HG02981 (cell line): Measurements from ENCODE around the gene FER.
"Not testable (repeated sequence)": the region's sequence is repeated elsewhere in the genome, so short reads cannot be mapped to it uniquely, and the experiment has no call there.

Source experiments
- ATAC-seq: cut with Tn5 transposase; IDR thresholded peaks from one replicate; pipeline ENCODE4 v1.9.1; 2021; ENCODE audit warnings: mild to moderate bottlenecking, moderate library complexity; ENCODE audit not compliant: unreplicated experiment

The FER gene

DNA sequence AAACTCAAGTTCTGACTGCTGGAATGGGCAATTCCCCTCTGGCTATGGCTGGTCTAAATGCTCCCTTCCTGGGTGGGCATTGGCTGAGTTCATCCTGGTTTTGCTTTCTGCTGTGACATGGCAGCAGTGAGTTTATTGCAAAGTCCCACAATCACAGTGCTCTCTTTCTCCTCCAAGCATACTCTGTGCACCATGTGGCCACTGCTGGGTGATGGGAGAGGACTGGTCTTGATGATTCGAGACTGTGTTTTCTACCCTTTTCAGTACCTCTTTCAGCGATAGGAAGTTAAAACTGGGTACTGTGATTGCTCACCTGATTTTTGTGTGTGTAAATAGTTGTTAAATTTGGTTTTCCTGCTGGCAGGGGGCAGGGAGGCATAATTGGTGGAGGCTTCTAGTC lies 49.7 kb downstream of the FER start:
- no peak for ATAC-seq

DNA sequence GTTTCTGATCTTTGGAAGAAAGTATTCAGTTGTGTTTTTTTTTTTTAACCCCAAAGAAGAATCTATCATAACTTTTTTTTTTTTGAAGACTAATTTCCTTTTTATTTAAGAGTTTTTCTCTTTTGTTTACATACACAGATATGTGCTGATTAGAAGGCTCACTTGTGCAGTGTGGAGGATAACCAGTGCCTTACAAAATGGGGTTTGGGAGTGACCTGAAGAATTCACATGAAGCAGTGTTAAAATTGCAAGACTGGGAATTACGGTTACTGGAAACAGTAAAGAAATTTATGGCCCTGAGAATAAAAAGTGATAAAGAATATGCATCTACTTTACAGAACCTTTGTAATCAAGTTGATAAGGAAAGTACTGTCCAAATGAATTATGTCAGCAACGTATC lies 50.3 kb downstream of the FER start:
- ATAC-seq: no peak

DNA sequence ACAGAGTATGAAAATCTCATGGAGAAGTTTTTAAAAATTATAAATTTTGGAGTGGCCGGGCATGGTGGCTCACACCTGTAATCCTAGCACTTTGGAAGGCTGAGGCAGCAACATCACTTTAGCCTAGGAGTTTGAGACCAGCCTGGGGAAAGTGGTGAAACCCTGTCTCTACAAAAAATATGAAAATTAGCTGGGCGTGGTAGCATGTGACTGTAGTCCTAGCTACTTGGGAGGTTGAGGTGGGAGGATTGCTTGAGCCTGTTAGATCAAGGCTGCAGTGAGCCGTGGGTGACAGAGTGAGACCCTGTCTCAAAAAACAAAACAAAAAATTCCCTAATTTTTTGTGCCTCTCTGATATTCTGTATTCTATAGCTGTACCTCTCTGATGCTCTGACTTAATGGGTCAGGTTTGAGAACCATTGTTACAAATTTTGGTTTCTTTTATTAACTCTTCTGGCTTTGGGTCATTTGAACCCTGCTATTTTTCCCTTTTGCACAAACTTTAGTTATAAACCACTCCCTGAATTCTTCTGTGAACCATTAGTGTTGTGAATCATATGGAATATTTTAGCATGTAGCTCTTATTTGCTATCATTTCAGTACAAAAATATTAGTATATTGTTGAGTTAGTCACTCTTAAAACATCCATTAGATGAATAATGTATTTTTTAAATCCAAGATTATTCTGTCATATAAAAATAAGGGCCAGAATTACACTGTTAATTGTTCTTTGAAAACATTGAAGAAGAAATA lies 51.0 kb downstream of the FER start:
- ATAC-seq: no peak

DNA sequence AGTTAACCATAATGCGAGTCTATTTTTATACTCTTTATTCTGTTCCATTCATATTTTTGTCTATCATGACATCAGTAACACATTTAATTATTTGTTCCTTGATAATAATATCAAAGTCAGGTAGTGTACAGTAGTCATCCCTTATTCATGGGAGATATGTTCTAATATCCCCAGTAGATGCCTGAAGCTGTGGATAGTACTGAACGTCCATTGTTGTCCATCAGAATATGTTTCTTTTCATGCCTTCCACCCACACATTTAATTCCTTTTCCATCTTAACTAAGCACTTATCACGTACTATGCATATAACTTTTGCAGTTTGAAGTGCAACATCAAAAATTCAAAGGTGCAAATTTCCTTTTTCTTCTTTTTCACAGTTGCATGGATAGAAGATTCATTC lies 53.6 kb downstream of the FER start:
- no peak for ATAC-seq

DNA sequence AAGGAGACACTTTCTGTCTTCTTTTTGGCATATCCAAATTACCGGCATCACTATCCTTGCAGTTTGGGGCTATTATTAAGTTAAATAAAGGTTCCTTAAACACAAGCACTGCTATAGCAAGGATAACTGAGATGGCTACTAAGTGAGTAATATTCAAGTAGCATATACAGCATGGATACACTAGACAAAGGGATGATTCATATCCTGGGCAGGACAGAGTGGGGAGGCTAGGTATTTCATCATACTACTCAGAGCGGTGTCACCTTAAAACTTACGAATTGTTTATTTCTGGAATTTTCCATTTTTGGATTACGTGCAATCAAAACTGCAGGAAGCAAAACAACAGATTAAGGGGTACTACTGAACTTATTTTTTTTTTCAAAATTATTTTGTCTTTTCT lies 54.1 kb downstream of the FER start:
- ATAC-seq: no peak

DNA sequence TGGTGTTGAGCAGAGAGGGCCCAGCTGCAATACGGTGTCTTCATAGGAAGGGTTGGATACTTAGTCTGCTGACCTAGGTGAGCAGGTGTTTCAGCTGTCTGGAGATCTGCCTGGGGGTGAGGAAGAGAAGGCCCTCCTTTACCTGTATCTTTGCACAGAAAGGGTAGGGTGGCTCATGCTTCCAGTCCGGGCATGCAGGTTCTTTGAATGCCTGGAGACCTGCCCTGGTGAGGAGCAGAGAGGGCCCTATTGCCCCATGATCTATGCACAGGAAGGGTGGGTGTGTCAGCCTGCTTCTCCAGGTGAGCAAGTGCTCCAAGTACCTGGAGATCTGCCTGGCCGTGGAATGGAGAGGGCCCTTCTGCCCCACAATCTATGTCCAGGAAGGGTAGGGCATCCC lies 63.0 kb downstream of the FER start:
- ATAC-seq: no peak

DNA sequence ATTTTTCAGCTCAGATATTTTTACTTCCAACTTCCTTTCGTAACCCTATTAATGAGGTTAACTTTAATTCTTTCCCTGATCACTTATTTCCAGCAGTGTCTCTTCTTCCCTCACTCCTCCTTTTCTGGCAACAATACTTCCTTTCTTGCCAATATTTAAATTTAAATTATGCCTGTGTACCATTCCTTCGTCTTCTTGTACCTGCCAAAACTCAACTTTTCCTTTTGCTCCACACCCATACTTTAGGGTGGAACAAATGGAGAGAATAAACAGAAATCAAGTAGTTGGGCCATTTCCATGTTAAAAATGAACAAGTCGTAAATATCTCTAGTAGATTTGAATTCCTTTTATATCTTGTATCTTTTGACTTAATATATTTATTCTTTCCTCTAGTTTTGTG lies 66.0 kb downstream of the FER start:
- ATAC-seq: no peak

DNA sequence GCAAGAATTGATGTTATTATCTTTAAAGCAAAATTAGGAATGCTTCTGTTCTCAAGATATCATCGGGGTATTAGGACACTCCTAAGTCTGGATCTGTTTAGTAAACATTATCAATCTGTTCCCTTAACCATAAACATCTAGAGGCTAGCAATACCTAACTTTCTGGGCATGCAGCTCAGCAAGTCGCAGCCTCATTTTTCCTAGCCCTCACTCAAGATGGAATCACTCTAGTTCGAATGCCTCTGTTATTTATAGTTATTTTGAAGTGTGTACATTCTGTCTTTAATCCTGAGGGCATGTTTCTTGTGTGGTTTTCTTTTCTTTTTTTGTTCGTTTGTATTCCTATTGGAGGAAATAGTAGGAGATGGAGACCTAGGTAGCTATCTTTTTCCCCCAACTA lies 66.9 kb downstream of the FER start:
- no peak for ATAC-seq

DNA sequence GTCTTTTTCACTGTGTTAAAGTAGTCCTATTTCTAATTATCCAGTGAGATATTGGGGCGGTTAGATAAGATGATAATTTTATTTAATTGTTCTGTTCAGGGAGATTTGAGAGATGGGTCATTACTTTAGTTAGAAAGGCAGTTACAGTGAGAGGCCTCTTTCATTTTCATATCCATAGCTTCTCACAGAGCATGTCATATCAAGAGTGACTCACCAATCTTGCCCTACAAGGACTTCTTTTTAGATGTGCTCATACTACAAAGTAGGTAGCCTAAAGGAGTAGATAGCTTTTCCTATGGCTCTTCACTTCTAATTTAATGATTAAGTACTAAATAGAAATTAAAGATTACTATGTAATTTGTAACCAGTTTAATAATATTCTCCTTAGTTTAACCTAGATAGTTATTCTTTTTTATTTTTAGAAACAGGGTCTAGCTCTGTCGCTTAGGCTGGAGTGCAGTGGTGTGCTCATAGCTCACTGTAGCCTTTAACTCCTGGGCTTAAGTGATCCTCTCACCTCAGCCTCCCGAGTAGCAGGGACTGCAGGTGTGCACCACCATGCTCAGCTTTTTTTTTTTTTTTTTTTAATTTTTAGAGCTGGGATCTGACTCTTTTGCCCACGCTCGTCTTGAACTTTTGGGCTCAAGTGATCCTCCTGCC lies 71.0 kb downstream of the FER start:
- ATAC-seq: peak; percentile 100

DNA sequence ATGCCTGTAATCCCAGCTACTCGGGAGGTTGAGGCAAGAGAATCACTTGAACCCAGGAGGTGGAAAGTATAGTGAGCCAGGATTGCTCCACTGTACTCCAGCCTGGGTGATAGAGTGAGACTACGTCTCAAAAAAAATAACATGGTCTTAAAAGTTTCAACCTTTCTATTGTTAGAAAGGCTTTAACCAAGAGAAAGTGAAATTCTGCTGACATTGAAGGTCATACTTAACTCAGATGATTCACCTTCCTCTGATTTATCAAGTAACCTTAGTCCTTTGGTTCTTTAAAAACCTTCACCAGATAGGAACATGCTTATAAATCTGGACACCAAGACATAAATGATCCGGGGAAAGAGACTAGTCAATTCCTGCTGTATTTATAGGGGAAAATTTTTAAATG lies 73.3 kb downstream of the FER start:
- ATAC-seq: no peak

DNA sequence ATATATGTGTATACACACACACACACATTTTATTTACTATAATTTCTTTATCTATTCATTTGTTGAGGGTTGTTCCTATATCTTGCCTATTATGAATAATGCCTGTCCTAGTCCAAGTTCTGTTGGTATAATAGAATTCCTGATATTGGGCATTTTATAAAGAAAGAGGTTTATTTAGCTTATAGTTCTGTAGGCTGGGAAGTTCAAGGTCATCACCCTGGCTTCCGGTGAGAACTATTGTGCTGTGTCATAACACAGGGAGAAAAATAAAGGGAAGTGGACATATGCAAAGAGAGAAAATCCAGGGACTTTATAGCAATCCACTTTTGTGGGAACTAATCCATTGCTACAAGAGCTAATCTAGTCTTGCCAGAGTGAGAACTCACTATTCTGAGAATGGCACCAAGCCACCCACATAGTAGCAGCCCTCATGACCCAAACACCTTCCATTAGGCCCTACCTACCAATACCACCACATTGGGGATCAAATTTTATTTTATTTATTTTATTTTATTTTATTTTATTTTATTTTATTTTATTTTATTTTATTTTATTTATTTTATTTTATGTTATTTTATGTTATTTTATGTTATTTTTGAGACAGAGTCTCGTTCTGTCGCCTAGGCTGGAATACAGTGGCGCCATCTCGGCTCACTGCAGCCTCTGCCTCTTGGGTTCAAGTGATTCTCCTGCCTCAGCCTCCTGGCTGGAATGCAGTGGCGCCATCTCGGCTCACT lies 74.7 kb downstream of the FER start:
- ATAC-seq: no peak

DNA sequence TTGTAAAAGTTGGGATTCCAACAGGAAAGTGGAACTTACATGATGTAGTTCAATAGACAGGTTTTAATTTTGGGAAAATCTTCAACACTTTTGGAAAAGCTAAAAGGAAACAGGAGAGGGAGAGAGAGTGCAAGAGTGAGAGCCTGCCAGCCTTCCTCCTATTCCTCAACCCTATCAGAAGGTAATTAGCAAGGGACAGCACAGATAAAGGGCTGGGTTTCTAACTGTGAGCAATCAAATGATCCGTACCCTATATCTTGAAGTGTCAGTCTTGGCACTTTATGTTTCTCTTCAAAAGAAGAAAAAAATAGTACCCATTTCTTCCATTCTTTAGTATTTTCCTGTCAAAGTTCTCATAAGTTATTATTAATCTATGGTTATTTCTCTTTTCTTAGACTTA lies 79.4 kb downstream of the FER start:
- no peak for ATAC-seq

DNA sequence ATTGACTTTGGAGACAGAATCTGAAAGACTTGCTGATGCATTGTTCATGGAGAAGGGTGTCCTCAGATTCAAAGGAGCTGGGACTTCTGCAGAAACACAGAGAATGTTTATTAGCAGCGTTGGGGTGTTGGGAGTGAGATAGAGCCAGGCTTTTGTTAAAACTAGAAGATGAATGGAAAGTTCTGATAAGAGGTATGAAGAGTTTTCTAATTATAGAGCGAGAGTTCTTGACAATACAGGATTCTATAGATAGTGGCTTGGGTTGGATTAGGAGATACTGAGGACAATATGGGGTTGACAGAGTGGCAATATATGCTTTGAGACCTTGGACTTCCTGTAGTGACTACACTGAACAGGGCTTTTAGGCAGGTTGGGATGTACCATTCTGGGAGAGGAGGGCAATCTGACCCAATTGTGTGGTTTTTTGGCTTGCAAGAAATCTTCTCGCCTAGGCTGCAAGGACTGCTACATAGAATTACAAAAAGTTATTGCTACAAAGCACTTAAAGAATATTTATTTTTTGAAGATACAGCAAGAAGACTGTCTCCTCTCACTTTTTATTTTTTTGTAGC lies 83.1 kb downstream of the FER start:
- no peak for ATAC-seq

DNA sequence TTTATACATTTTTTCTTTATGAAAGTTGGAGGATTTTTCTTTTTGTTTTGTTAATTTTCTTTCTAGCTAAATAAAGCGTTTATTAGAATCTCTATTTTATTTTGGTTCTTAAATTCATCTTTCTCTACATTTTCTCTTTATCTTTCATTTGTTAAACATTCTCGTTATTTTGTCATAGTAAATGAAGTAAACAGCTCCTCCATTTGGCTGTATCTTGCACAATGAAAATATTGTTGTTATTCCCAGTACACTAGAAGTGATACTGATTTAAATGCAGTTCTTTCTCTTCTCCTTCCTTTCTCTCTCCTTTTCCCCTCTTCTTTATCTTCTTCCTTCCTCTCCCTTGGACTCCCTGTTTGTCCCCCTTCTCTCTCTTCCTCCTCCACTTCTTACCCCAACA lies 88.8 kb downstream of the FER start:
- no peak for ATAC-seq

DNA sequence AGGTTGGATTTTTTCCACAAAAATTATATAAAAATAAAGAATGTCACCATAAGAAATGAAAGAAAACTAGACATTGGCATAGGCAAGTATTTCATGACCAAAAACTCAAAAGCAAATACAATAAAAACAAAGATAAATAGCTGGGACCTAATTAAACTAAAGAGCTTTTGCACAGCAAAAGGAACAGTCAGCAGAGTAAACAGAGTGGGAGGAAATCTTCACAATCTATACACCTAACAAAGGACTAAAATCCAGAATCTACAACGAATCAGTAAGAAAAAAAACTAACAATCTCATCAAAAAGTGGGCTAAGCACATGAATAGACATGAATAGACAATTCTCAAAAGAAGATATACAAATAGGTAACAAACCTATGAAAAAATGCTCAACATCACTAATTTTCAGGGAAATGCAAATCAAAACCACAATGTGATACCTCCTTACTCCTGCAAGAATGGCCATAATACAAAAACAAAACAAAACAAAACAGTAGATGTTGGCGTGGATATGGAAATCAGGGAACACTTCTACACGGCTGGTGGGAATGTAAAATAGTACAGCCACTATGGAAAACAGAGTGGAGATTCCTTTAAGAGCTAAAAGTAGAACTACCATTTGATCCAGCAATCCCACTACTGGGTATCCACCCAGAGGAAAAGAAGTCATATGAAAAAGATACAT lies 94.7 kb downstream of the FER start:
- not testable (repeated sequence) for ATAC-seq

DNA sequence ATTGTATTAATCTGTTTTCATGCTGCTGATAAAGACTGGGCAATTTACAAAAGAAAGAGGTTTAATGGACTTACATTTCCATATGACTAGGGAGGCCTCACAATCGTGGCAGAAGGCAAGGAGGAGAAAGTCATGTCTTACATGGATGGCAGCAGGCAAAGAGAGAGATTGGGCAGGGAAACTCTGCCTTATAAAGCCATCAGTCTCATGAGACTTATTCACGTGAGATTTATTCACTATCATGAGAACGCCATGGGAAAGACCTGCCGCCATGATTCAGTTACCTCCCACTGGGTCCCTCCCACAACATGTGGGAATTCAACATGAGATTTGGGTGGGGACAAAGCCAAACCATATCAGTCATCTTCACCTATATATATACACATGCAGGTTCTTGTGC lies 103.4 kb downstream of the FER start:
- not testable (repeated sequence) for ATAC-seq

DNA sequence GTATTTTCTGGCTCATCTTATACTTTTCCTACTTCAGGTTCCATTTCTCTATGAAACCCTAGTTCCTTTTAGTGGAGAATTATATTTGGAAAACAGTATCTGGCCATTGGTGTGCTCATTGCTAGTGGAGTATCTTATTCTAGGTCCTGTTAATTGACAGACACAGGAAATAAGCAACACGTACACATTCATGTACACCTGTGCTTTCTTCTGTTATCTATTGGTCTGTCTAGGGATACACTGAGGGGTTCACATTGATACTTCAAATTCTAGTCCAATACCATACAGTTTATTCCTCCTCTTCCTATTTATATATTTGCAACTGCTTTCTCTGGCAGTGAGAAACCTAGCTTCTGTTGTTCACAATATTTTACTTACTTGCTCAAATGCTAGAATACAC lies 110.2 kb downstream of the FER start:
- ATAC-seq: no peak

DNA sequence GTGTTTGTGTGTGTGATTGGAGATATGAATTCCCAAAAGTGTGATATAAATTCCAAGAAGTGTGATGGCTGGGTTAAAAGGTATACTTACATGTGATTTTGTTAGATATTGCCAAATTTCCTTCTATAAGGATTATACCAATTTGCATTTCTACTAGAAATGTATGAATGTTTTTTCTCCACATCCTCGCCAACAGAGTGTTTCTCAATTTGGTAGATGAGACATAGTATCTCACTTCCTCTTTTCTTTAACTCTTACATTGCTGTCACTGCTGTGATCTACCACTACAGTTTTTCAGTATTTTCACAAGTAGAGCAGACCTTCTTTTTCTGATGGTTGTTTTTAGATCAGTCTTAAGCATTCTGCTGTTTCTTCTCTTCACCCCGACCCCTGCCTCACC lies 111.3 kb downstream of the FER start:
- peak; percentile 98 for ATAC-seq

DNA sequence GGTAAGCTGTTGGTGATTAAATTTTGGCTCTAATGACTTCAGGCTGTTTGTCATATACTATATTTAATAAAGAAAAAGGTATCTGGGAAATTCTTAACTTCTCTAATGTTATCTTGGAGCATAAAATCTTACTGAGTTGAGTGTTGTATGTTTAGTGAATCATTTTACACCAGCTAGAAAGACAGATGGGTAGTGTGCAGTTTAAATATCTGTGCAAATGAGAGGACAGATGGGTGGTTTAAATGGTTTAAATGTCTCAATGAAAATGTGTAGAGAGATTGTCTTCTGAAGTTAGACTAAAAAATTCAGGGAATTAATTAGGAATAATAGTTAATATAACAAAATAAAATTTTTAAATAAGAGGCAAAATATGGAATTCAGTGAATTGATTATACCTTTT lies 114.5 kb downstream of the FER start:
- no peak for ATAC-seq

DNA sequence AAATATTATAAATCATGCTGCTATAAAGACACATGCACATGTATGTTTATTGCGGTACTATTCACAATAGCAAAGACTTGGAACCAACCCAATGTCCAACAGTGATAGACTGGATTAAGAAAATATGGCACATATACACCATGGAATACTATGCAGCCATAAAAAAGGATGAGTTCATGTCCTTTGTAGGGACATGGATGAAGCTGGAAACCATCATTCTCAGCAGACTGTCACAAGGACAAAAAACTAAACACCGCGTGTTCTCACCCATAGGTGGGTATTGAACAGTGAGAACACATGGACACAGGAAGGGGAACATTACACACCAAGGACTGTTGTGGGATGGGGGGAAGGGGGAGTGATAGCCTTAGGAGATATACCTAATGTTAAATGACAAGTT lies 118.4 kb downstream of the FER start:
- not testable (repeated sequence) for ATAC-seq

DNA sequence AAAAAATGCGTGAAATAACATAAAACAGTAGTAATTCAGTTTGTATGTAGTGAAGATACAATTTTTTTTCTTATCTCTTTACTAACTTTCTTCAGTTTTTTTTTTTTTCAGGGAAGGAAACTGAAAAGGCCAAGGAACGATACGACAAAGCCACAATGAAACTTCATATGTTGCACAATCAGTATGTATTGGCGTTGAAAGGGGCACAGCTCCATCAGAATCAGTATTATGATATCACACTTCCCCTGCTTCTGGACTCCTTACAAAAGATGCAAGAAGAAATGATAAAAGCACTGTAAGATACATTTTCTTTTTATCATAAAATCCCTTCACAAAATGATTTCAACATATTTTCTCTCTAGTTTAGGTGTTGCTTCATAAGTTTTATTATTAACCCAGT lies 120.0 kb downstream of the FER start:
- ATAC-seq: no peak
